ENCODE results near the gene SMOC2. TPM values are rescaled to one million over a fixed set of nuclear protein-coding genes. Genes with fewer than 3 reads are reported as not detected.
A peak's percentile ranks its signal among the peaks of the same experiment; 100 is the strongest.

Gene SMOC2, protein sequence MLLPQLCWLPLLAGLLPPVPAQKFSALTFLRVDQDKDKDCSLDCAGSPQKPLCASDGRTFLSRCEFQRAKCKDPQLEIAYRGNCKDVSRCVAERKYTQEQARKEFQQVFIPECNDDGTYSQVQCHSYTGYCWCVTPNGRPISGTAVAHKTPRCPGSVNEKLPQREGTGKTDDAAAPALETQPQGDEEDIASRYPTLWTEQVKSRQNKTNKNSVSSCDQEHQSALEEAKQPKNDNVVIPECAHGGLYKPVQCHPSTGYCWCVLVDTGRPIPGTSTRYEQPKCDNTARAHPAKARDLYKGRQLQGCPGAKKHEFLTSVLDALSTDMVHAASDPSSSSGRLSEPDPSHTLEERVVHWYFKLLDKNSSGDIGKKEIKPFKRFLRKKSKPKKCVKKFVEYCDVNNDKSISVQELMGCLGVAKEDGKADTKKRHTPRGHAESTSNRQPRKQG
- total RNA-seq, result not detected in 2 replicates

DNA sequence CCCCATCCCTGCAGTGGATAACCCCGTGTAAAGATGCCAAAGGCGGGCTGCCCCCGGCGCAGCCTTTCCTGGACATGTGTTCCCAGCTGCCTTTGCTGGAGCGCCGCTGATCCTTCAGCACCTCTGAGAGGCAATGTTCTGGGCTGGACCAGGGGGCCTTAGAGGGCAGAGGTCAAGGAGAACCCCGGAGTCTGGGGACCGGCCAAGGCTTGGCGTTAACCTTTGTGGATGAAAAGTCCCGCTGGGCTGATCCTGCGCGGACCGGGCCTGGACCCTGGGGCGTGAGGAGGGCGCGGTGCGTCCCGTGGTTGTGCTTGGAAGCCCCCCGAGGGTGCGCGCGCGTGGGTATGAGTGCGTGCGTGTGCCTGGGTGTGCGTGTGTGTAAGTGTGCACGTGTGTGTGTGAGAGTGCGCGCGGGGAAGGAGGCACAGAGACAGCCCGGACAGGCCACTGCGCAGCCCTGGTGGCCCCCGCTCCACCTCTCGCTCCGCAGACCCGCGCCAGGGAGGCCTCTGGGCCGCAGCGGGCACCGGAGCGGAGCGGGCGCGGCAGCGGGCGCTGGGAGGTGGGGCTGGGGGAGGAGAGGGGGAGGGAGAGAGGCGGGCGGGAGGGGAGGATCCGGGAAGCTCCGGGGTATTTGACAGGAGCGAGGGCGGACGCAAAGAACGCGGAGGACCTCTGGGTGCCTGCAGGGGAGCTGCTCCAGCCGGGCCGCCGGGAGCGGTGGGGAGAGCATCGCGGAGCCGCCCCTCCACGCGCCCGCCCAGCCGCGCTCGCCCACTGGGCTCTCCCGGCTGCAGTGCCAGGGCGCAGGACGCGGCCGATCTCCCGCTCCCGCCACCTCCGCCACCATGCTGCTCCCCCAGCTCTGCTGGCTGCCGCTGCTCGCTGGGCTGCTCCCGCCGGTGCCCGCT lies at the start of gene SMOC2:
Gene SMOC2 (plus strand): TSS at position 665 of the 914 bp plus-strand sequence. CDS start 187 bp downstream, at position 852.
- TF ChIP-seq, protein P1, sequence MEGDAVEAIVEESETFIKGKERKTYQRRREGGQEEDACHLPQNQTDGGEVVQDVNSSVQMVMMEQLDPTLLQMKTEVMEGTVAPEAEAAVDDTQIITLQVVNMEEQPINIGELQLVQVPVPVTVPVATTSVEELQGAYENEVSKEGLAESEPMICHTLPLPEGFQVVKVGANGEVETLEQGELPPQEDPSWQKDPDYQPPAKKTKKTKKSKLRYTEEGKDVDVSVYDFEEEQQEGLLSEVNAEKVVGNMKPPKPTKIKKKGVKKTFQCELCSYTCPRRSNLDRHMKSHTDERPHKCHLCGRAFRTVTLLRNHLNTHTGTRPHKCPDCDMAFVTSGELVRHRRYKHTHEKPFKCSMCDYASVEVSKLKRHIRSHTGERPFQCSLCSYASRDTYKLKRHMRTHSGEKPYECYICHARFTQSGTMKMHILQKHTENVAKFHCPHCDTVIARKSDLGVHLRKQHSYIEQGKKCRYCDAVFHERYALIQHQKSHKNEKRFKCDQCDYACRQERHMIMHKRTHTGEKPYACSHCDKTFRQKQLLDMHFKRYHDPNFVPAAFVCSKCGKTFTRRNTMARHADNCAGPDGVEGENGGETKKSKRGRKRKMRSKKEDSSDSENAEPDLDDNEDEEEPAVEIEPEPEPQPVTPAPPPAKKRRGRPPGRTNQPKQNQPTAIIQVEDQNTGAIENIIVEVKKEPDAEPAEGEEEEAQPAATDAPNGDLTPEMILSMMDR (IDR thresholded peaks at IDR 0.05; ENCODE audit: insufficient read depth, low read length, poor library complexity, severe bottlenecking), result no peak
- Histone ChIP-seq H3K4me3 (ENCODE audit: low read depth, low read length) (peak within 1 kb of the TSS; percentile 11), H3K27me3 (ENCODE audit: control insufficient read depth, insufficient read depth, low read length) (peaks cover 40% of the 10 kb centered on the region), H3K36me3 (ENCODE audit: control insufficient read depth, insufficient read depth, low read length) (no peaks in the 10 kb centered on the region)
- DNase-seq (ENCODE audit: low read depth), result no peak

DNA sequence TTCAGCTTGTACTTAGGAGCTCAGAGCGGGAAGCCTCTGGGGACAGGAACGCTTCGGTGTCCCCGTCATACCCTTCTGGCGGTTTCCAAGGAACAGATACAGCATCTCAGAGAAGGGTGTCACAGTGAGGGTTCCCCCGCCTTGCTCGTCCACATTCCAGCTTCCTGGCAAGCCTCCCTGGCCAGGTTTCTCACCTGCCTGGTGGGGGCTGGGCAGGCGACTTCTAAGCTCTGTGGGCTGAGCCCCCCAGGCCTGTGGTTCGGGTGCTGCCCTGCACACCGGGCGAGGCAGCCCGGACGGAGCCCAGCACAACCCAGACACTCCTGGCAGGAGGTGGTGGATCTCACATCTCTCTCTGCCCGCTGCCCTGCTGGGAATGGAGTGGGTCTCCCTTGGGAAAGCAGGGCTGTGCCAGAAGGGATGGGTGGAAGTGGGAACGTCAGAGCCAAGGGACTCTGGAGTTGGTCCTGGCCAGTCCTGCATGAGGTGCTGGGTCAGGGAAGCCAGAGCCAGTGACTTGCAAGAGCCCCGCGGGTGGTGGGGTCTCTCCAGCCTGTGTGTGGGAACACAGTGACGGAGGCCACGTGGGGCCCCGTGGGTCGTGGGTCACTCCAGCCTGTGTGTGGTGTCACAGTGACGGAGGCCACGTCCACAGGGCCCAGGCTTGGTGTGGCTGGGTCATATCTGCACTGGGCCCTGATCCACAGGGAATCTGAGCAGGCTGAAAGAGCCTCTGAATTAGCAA lies 47.7 kb upstream of the SMOC2 start:
- Histone ChIP-seq H3K27me3 (ENCODE audit: control insufficient read depth, insufficient read depth, low read length) (no peaks in the 10 kb centered on the region), H3K36me3 (ENCODE audit: control insufficient read depth, insufficient read depth, low read length) (no peaks in the 10 kb centered on the region), H3K4me3 (ENCODE audit: low read depth, low read length) (no peak overlapping the region)
- TF ChIP-seq, protein P1 (IDR thresholded peaks at IDR 0.05; ENCODE audit: insufficient read depth, low read length, poor library complexity, severe bottlenecking), result no peak
- no peak for DNase-seq (ENCODE audit: low read depth)

DNA sequence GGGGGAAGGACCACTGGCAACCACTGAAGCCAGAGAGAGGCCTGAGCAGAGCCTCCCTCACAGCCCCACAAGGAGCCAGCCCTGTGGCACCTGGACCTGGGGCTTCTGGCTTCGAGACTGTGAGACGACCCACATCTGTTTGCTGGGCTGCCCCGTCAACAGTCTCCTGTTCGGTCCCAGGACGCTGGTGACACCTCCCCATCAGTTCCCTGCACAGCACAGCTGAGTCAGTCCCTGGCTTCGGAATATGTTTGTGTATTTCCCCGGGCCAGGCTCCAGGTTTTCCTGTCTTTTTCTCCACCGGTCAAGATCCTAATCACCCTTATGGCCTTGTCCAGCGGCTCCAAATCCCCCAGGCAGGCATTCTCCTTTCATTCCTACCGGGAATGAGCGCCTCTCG lies 46.4 kb upstream of the SMOC2 start:
- DNase-seq (ENCODE audit: low read depth), result no peak
- H3K36me3 ChIP-seq (ENCODE audit: control insufficient read depth, insufficient read depth, low read length), result no peaks in the 10 kb centered on the region
- no peaks in the 10 kb centered on the region for H3K27me3 ChIP-seq (ENCODE audit: control insufficient read depth, insufficient read depth, low read length)
- no peak overlapping the region for H3K4me3 ChIP-seq (ENCODE audit: low read depth, low read length)
- TF ChIP-seq, protein P1 (IDR thresholded peaks at IDR 0.05; ENCODE audit: insufficient read depth, low read length, poor library complexity, severe bottlenecking), result no peak

DNA sequence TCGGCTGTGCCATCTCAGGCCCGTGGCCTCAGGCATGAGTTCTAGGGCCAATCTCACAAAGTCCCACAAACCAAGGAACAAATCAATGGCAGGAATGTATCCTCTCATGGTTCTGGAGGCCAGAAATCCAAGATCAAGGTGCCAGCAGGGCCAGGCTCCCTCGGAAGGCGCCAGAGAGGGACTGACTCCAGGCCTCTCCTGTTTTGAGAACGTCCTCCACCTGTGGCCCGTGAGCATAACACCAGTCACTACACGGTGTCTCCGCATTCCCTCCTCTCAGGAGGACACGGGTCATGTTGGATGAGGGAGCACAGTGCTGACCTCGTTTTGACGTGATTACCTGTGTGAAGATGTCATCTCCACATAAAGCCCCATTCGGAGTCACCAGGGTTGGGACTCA lies 45.0 kb upstream of the SMOC2 start:
- H3K36me3 ChIP-seq (ENCODE audit: control insufficient read depth, insufficient read depth, low read length), result no peaks in the 10 kb centered on the region
- no peak for DNase-seq (ENCODE audit: low read depth)
- no peak overlapping the region for H3K4me3 ChIP-seq (ENCODE audit: low read depth, low read length)
- no peaks in the 10 kb centered on the region for H3K27me3 ChIP-seq (ENCODE audit: control insufficient read depth, insufficient read depth, low read length)
- TF ChIP-seq, protein P1 (IDR thresholded peaks at IDR 0.05; ENCODE audit: insufficient read depth, low read length, poor library complexity, severe bottlenecking), result no peak

DNA sequence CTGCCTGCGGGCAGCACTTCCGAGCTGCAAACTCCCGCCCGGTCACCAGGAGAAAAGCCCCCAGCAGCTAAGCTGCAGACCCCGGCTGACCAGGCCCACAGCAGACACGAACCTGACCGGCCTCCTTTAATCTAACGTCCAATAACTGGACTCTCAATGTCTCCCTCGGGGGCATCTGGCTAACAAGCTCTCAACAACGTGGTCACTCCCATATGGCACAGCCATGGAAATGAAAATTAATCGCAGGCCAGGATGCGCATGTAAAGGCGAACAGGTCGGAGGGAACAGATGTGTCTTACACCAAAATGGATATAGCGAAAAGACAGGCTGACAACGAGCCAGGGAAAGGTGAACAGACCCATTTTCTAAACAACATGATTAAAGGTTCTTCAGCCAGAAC lies 44.4 kb upstream of the SMOC2 start:
- Histone ChIP-seq H3K4me3 (ENCODE audit: low read depth, low read length) (no peak overlapping the region), H3K27me3 (ENCODE audit: control insufficient read depth, insufficient read depth, low read length) (no peaks in the 10 kb centered on the region), H3K36me3 (ENCODE audit: control insufficient read depth, insufficient read depth, low read length) (no peaks in the 10 kb centered on the region)
- DNase-seq (ENCODE audit: low read depth), result no peak
- TF ChIP-seq, protein P1 (IDR thresholded peaks at IDR 0.05; ENCODE audit: insufficient read depth, low read length, poor library complexity, severe bottlenecking), result no peak

Data from kidney epithelial cell (primary cell).